Mesendoderm (in vitro differentiated cells): ENCODE measurements around the gene GRAMD4.

Source experiments
- DNase-seq: peaks from one replicate; pipeline ENCODE4 v3.0.0; 2013
- H2AK5ac ChIP-seq: 2 replicates; pipeline ENCODE4 v1.6.1; 2013; ENCODE audit warnings: low read length, inconsistent platforms
- H2BK120ac ChIP-seq: 2 replicates; pipeline ENCODE4 v1.6.1; 2013; ENCODE audit warnings: low read depth, mild to moderate bottlenecking, low read length, moderate library complexity, mixed read lengths
- H2BK15ac ChIP-seq: replicated peaks from 2 replicates; pipeline ENCODE4 v1.6.1; 2013; ENCODE audit warnings: low read depth, mild to moderate bottlenecking, moderate library complexity
- H2BK5ac ChIP-seq: 2 replicates; pipeline ENCODE4 v1.6.1; 2013; ENCODE audit warnings: low read length, inconsistent platforms
- H3K18ac ChIP-seq: 2 replicates; pipeline ENCODE4 v1.6.1; 2013; ENCODE audit warnings: mild to moderate bottlenecking, low read length, mixed read lengths
- H3K23ac ChIP-seq: one replicate; pipeline ENCODE4 v1.6.1; 2013; ENCODE audit warnings: low read length
- H3K27ac ChIP-seq: 2 replicates; pipeline ENCODE4 v1.5.1; 2013; ENCODE audit warnings: low read depth, mild to moderate bottlenecking, inconsistent platforms, low read length, moderate library complexity
- H3K27me3 ChIP-seq: 2 replicates; pipeline ENCODE4 v1.6.1; 2013; ENCODE audit warnings: low read length, control low read depth, mild to moderate bottlenecking, inconsistent platforms; ENCODE audit not compliant: insufficient read depth, poor library complexity
- H3K36me3 ChIP-seq: 2 replicates; pipeline ENCODE4 v1.6.1; 2013; ENCODE audit warnings: low read length, inconsistent platforms; ENCODE audit not compliant: control insufficient read depth, insufficient read depth
- H3K4ac ChIP-seq: one replicate; pipeline ENCODE4 v1.6.1; 2013; ENCODE audit warnings: low read depth, mild to moderate bottlenecking, low read length, moderate library complexity
- H3K4me1 ChIP-seq: 2 replicates; pipeline ENCODE4 v1.6.1; 2013; ENCODE audit warnings: low read depth, low read length, inconsistent platforms; ENCODE audit not compliant: control insufficient read depth
- H3K4me2 ChIP-seq: 2 replicates; pipeline ENCODE4 v1.6.1; 2013; ENCODE audit warnings: low read length
- H3K4me3 ChIP-seq: 2 replicates; pipeline ENCODE4 v1.5.1; 2013; ENCODE audit warnings: mild to moderate bottlenecking, low read length
- H3K56ac ChIP-seq: one replicate; pipeline ENCODE4 v1.6.1; 2013; ENCODE audit warnings: low read length
- H3K79me1 ChIP-seq: 2 replicates; pipeline ENCODE4 v1.6.1; 2013; ENCODE audit warnings: low read length, inconsistent platforms
- H3K79me2 ChIP-seq: 2 replicates; pipeline ENCODE4 v1.6.1; 2013; ENCODE audit warnings: mild to moderate bottlenecking, low read length; ENCODE audit not compliant: control insufficient read depth, insufficient read depth
- H3K9ac ChIP-seq: 2 replicates; pipeline ENCODE4 v1.6.1; 2013; ENCODE audit warnings: low read length, inconsistent platforms
- H4K5ac ChIP-seq: one replicate; pipeline ENCODE4 v1.6.1; 2013; ENCODE audit warnings: low read length
- H4K8ac ChIP-seq: one replicate; pipeline ENCODE4 v1.6.1; 2013; ENCODE audit warnings: low read depth, mild to moderate bottlenecking, control low read depth, low read length, moderate library complexity
- WGBS: extraction: QIAGEN DNeasy Blood & Tissue Kit; methylation state at CpG from one replicate; pipeline ENCODE4 v1.1.7; 2013; ENCODE audit warnings: low lambda C conversion rate, missing lambda C conversion rate; ENCODE audit not compliant: insufficient coverage; ENCODE audit errors: extremely low coverage; 5-methylcytosine and 5-hydroxymethylcytosine counted together

Gene GRAMD4

DNA sequence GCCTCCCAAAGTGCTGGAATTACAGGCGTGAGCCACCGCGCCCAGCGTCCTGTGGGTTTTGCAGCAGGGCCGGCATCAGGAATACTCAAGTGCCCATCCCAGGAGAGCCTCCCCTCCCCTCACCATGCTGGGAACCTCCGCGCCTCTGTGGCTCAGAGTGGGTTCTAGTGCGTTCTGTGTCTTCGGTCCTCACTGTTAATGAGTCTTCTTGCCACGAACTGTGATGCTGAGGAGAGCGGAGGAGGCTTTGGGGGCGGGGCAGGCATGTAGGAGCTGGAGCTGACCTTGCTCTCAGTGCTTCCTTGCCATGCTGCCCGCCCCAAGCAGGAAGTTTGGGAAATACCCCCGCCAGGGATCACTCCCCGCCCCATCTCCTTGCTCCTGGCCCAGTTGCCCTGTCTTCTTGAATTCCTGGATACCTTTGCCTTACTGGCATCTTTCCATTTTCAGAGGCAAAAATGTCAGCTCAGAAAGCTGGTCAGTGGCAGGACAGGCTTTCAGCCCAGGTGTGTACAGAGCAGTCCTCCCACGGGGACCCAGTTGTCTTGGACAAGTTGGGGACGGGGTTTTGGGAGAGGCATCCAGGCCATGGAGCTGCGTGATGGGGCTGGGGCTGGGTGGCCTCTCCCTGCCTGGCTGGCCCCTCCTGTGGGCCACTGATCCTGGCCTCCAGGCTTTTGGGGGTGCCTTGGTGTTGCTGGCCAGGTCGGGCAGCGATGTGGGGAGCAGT is 5.1 kb downstream of the GRAMD4 start:
- H3K79me1 ChIP-seq = no peaks in the 10 kb centered on the region
- H2BK15ac ChIP-seq = no peak overlapping the region
- H3K18ac ChIP-seq = no peak overlapping the region
- no CpG with 5 or more reads among the region's 20 CpGs for WGBS
- H2AK5ac ChIP-seq = no peak overlapping the region
- no peak overlapping the region for H4K5ac ChIP-seq
- no peaks in the 10 kb centered on the region for H3K27me3 ChIP-seq
- no peak for DNase-seq
- no peaks in the 10 kb centered on the region for H3K36me3 ChIP-seq
- H4K8ac ChIP-seq = no peak overlapping the region
- H3K27ac ChIP-seq = no peak overlapping the region
- H3K9ac ChIP-seq = no peak overlapping the region
- no peak overlapping the region for H2BK5ac ChIP-seq
- no peak overlapping the region for H2BK120ac ChIP-seq
- no peaks in the 10 kb centered on the region for H3K79me2 ChIP-seq
- no peak overlapping the region for H3K56ac ChIP-seq
- H3K4ac ChIP-seq = no peak overlapping the region
- H3K4me3 ChIP-seq = no peak overlapping the region
- peaks cover 2% of the 10 kb centered on the region for H3K4me1 ChIP-seq
- no peak overlapping the region for H3K23ac ChIP-seq
- H3K4me2 ChIP-seq = no peak overlapping the region

- Histone ChIP-seq H3K4me1 (peaks cover 2% of the 10 kb centered on the region), H3K4ac (no peak overlapping the region), H3K27me3 (no peaks in the 10 kb centered on the region), H3K4me3 (no peak overlapping the region), H2BK120ac (no peak overlapping the region), H2BK15ac (no peak overlapping the region), H3K4me2 (no peak overlapping the region), H3K56ac (no peak overlapping the region), H3K27ac (no peak overlapping the region), H3K36me3 (no peaks in the 10 kb centered on the region), H3K18ac (no peak overlapping the region), H4K8ac (no peak overlapping the region), H2BK5ac (no peak overlapping the region), H4K5ac (no peak overlapping the region), H3K9ac (no peak overlapping the region), H2AK5ac (no peak overlapping the region), H3K23ac (no peak overlapping the region), H3K79me2 (no peaks in the 10 kb centered on the region), H3K79me1 (no peaks in the 10 kb centered on the region)
- WGBS = no CpG with 5 or more reads among the region's 21 CpGs
- DNase-seq = no peak
These were observed 5.7 kb downstream of the GRAMD4 start for GRCh38 chr22:46625843-46626349.

DNA sequence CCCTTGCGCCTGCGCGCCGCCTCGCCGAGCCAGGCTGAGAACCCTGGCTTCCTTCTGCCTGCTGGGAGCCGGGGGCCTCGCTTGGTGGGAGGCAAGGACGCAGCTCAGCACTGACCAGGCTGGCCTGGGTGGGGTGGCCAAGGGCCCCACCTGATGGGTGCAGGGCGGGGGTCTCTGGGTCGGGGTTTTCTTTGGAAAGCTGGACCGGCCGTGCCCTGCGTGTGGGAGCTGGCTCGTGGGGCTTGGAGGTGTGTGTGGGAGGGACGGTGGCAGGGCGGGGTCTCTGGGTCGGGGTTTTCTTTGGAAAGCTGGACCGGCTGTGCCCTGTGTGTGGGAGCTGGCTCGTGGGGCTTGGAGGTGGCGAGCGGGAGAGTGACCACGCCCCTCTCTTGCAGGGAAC is 6.2 kb downstream of the GRAMD4 start:
- Histone ChIP-seq H3K4me1 (peaks cover 2% of the 10 kb centered on the region), H3K4ac (no peak overlapping the region), H3K18ac (no peak overlapping the region), H2AK5ac (no peak overlapping the region), H3K79me1 (no peaks in the 10 kb centered on the region), H3K79me2 (no peaks in the 10 kb centered on the region), H4K8ac (no peak overlapping the region), H3K9ac (no peak overlapping the region), H3K23ac (no peak overlapping the region), H2BK120ac (no peak overlapping the region), H3K27me3 (no peaks in the 10 kb centered on the region), H3K4me3 (no peak overlapping the region), H3K27ac (no peak overlapping the region), H3K36me3 (no peaks in the 10 kb centered on the region), H3K56ac (no peak overlapping the region), H2BK5ac (no peak overlapping the region), H2BK15ac (no peak overlapping the region), H3K4me2 (no peak overlapping the region), H4K5ac (no peak overlapping the region)
- DNase-seq = no peak
- WGBS = no CpG with 5 or more reads among the region's 23 CpGs

- Histone ChIP-seq H2BK15ac (no peak overlapping the region), H3K9ac (peak overlapping the region; percentile 31), H2BK120ac (no peak overlapping the region), H4K5ac (no peak overlapping the region), H2BK5ac (no peak overlapping the region), H3K4me2 (no peak overlapping the region), H3K4me1 (peaks cover 2% of the 10 kb centered on the region), H3K18ac (no peak overlapping the region), H3K27ac (no peak overlapping the region), H2AK5ac (no peak overlapping the region), H3K79me1 (no peaks in the 10 kb centered on the region), H3K4ac (no peak overlapping the region), H3K79me2 (no peaks in the 10 kb centered on the region), H3K27me3 (no peaks in the 10 kb centered on the region), H4K8ac (no peak overlapping the region), H3K23ac (no peak overlapping the region), H3K4me3 (no peak overlapping the region), H3K56ac (peak overlapping the region; percentile 53), H3K36me3 (no peaks in the 10 kb centered on the region)
- WGBS = no CpG with 5 or more reads among the region's 39 CpGs
- DNase-seq = peak; percentile 89
These were observed 7.0 kb downstream of the GRAMD4 start for GRCh38 chr22:46626911-46627805.

GRCh38 chr22:46627806-46628482 is 7.8 kb downstream of the GRAMD4 start:
- Histone ChIP-seq H3K27me3 (no peaks in the 10 kb centered on the region), H2BK15ac (no peak overlapping the region), H3K79me2 (no peaks in the 10 kb centered on the region), H3K56ac (peak overlapping the region; percentile 53), H3K9ac (peak overlapping the region; percentile 31), H3K79me1 (no peaks in the 10 kb centered on the region), H4K5ac (no peak overlapping the region), H3K4ac (no peak overlapping the region), H3K4me2 (no peak overlapping the region), H2BK120ac (no peak overlapping the region), H3K18ac (no peak overlapping the region), H3K36me3 (no peaks in the 10 kb centered on the region), H2BK5ac (no peak overlapping the region), H3K27ac (no peak overlapping the region), H4K8ac (no peak overlapping the region), H2AK5ac (peak overlapping the region; percentile 80), H3K4me3 (no peak overlapping the region), H3K23ac (no peak overlapping the region), H3K4me1 (peaks cover 2% of the 10 kb centered on the region)
- DNase-seq = no peak
- no CpG with 5 or more reads among the region's 31 CpGs for WGBS
